Endothelial cell of hepatic sinusoid (primary cell): ENCODE data around the gene RCCD1.
"Not testable (repeated sequence)": the region's sequence is repeated elsewhere in the genome, so short reads cannot be mapped to it uniquely, and the experiment has no call there.

Experiments
- in situ Hi-C: cut with HindIII; loops from 2 replicates; pipeline ENCODE4 v1.10.0; 2017; ENCODE audit warnings: low sequenced_read_pairs

The RCCD1 gene

DNA sequence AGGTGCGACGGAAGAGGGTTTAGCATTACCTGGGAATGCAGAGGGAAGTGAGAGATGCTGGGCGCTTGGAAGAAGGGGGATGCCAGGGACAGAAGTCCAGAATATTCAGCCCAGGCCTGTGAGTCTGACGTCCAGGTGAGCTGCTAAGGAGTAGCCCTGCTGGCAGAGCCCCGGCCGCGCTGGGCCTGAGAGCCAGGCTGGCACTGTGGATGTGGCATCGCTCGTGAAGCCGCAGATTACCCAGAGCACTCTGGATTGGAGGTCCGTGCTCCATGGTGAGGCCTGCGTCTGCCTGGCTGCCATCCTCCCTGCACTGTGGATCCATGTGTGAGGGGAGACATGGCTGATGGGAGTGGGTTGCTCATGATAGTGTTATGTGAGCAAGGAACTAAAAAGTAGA lies 37.1 kb upstream of the RCCD1 start:
- in situ Hi-C loops: no loop called here

GRCh38 chr15:90918034-90918788 lies 36.5 kb upstream of the RCCD1 start:
- in situ Hi-C loops: no loop called here

DNA sequence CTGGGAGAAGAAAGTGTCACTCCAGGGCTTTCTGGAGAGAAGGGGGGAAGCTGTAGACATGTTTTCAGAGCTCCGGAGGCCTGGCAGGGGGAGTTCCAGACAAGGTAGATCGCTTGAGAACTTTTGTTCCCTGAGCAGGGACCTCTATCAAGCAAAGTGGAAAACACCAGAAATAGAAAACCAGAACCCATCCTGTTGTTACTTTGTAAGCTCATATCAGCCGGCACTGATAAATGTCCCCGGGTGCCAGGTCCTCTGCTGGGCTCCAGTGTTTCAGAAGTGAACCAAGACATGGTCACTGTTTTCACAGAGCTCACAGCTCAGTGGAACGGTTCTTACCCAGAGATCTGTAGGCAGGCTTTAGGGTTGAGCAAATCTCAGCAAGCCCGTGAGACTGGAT lies 35.8 kb upstream of the RCCD1 start:
- in situ Hi-C loops: no loop called here

DNA sequence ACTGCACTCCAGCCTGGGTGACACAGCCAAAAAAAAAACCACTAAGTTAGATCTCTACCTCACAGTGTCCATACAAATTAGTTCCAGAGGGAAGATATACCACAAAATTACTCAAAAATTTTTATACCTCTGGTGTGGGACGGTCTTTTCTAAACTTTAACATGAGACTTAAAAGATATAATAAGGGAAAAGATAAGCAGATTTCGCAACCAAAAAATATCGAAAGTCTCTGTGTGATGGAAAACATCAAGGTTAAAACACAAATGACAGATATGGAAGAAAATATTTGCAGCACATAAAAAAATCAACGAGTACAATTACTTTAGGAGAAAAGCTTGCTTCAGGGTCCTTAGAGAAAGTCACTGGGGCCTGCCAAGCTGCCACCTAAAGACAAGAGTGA lies 32.8 kb upstream of the RCCD1 start:
- in situ Hi-C loops: no loop called here

DNA sequence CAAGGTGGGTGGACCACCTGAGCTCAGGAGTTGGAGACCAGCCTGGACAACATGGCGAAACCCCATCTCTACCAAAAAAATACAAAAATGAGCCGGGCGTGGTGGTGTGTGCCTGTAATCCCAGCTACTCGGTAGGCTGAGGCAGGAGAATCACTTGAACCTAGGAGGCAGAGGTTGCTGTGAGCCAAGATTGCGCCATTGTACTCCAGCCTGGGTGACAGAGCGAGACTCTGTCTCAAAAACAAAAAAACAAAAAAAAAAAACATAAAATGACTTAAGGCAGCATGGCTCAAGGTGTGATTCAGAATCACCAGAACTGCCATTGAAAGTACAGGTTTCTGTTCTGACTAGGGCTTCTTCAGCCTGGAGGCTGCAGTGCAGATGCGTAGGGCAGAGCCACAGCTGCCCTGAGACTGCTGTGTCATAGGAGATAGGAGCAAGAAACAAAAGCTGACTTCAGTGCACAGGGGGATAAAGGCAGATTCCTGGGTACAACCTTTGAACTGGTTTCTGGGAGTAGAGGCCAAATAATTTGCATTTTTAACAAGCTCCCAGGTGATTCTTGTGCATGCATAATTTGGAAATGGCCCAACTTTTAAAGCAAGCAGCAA lies 31.9 kb upstream of the RCCD1 start:
- in situ Hi-C loops: not testable (repeated sequence)

DNA sequence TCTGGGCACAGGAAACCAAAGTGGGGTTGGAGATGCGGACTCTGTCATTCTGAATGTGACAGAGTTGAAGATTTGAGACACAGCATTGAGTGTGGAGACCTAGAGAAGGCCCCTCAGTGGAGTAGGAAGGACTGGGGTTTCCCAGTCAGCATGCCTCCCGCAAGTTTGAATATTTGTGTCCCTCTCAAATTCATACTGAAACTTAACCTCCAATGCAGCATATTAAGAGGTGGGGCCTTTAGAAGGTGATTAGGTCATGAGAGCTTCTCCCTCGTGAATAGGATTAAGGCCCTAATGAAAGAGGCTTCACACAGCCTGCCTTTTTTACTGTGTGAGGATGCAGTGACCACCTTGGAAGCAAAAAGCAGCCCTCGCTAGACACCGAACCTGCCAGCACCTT lies 30.3 kb upstream of the RCCD1 start:
- in situ Hi-C loops: no loop called here

DNA sequence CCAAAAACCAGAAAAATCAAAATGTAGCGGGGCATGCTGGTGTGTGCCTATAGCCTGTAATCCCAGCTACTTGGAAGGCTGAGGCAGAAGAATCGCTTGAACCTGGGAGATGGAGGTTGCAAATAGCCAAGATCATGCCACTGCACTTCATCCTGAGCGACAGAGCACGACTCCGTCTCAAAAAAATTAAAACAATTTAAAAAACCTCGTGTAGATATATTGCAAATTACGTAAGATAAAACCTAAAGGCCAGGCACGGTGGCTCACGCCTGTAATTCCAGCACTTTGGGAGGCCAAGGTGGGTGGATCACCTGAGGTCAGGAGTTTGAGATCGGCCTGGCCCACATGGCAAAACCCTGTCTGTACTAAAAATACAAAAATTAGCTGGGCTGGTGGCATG lies 27.9 kb upstream of the RCCD1 start:
- in situ Hi-C loops: loop anchor here (25.0 kb wide), 2 partner anchors 89 to 289 kb away; no protein-coding TSS in a partner anchor

DNA sequence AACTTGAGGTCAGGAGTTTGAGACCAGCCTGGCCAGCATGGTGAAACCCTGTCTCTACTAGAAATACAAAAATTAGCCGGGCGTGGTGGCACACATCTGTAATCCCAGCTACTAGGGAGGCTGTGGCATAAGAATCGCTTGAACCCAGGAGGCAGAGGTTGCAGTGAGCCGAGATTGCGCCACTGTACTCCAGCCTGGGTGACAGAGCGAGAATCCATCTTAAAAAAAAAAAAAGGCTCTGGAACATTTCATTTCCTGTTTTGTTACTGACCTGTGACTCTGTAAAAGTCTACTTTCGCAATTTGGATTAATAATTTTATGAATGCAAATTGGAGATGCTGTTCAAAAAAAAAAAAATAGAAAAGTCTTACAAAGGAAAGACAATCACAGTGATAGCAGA lies 26.6 kb upstream of the RCCD1 start:
- in situ Hi-C loops: loop anchor here (25.0 kb wide), 2 partner anchors 91 to 291 kb away; no protein-coding TSS in a partner anchor

- in situ Hi-C loops: loop anchor here (25.0 kb wide), 2 partner anchors 92 to 292 kb away; no protein-coding TSS in a partner anchor
Measured at GRCh38 chr15:90929246-90930019, 25.3 kb upstream of the RCCD1 start.

- in situ Hi-C loops: loop anchor here (25.0 kb wide), 2 partner anchors 94 to 294 kb away; no protein-coding TSS in a partner anchor
Measured at GRCh38 chr15:90930861-90931574, 23.7 kb upstream of the RCCD1 start.

DNA sequence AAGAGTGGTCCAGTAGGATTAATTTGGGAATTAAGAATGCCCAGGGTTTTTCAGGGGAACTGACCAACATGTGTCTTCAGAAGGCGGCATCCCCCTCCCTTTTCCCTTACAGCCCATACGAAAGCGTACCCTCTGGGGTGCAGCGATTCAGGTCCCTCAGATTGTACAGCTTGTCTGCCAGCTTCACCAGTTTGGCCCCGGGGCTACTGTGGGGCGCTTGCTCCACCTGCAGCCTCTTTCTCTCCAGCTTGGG lies 23.2 kb upstream of the RCCD1 start:
- in situ Hi-C loops: loop anchor here (25.0 kb wide), 2 partner anchors 94 to 294 kb away; no protein-coding TSS in a partner anchor

DNA sequence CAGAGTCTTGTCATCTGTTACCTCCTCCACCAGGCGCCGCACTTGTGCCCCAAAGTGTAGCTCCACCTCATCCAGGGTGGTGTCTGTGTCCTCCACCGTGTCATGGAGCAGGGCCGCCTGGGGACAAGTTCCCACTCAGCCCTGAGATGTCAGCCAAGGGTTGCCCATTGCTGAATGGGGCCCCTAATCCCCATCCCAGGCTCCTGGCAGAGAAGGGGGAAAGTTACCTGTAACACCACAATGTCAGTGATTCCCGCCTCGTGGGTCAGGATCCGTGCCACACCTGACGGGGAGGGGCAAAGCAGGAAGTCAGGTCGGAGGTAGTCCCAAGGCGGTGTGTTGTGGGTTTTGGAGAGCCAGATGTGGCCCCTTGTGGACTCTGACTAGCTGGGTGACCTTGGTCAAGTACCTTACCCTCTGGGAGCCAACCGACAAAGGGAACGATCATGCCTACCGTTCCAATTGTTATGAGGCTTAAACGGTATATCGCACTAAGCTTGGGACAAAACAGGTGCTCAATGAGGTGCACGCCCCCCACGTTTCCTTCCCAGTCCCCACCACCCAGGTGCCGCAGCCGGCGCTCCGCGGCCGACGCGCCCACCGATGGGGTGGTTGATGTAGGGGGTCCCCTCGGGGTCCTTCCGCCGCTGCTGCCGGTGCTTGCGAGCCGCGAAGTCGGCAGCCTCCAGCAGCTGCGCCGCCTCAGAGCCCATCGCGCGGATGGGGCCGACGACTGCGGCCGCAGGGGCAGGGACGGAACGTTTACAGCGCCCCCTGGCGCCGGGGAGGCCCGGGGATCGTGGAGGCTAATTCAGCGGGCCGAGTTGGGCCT lies 22.6 kb upstream of the RCCD1 start, which contains the start of gene HDDC3:
HDDC3 (minus strand) TSS at position 722 of the 832 bp plus-strand sequence; CDS start at position 713, 9 bp downstream.
- in situ Hi-C loops: loop anchor here (25.0 kb wide), 2 partner anchors 95 to 295 kb away; no protein-coding TSS in a partner anchor

- in situ Hi-C loops: loop anchor here (25.0 kb wide), 2 partner anchors 95 to 295 kb away; no protein-coding TSS in a partner anchor
Measured at GRCh38 chr15:90932660-90932991, 22.1 kb upstream of the RCCD1 start.

GRCh38 chr15:90933301-90933700 lies 21.4 kb upstream of the RCCD1 start:
- in situ Hi-C loops: loop anchor here (25.0 kb wide), 2 partner anchors 96 to 296 kb away; no protein-coding TSS in a partner anchor

DNA sequence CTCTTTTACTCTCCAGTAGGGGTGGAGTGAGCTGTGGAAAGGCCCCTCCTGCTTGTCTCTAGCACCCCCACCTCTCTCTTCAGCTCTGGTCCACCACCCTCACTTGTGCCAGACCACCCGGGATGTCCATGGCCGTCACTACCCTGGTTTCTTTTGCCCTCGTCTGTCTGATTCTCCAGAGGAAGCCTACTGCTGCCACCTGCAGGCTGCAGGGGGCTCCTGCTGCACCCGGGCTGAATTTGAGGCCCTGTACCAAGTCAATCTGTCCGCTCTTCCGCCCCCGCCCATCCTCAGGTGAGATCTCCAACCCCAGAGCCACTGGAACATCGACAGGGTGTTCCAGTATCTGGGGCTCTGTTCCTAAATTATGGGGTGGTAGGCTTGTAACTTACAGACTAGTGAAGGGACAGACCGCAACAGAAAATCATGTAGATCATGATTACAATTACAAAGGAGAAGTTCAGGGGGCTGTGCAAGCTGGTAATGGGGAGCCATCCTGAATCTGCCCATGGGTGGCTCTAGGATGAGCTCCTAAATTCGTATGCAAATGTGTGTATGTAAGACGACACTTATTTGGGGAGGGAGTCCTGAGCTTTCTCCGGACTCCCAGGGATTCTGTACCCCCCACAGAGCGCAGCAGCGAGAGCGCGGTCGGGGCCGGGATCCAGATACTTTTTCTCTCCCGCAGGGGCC lies 20.3 kb upstream of the RCCD1 start:
- in situ Hi-C loops: loop anchor here (25.0 kb wide), 2 partner anchors 97 to 297 kb away; no protein-coding TSS in a partner anchor

GRCh38 chr15:90934949-90935751 lies 19.5 kb upstream of the RCCD1 start, which contains the start of gene UNC45A:
UNC45A (plus strand) TSS chr15:90935285; CDS start chr15:90935325, 40 bp downstream.
- in situ Hi-C loops: loop anchor here (25.0 kb wide), 2 partner anchors 98 to 298 kb away; no protein-coding TSS in a partner anchor

GRCh38 chr15:90936823-90937222 lies 17.9 kb upstream of the RCCD1 start:
- in situ Hi-C loops: loop anchor here (25.0 kb wide), 2 partner anchors 100 to 300 kb away; no protein-coding TSS in a partner anchor

- in situ Hi-C loops: loop anchor here (25.0 kb wide), 2 partner anchors 101 to 301 kb away; no protein-coding TSS in a partner anchor
Measured at GRCh38 chr15:90938261-90938660, 16.4 kb upstream of the RCCD1 start.
